Colon (tissue), 2 donors: ENCODE data around the gene KCNQ1.

ENCODE experiments used
- FAIRE-seq: peaks from 2 replicates; lab custom pipeline; 2012; peaks lifted over from hg19 to GRCh38; lab: Jason Lieb, UNC
- donor health status: control.
- donor health status: control.

Gene KCNQ1

DNA sequence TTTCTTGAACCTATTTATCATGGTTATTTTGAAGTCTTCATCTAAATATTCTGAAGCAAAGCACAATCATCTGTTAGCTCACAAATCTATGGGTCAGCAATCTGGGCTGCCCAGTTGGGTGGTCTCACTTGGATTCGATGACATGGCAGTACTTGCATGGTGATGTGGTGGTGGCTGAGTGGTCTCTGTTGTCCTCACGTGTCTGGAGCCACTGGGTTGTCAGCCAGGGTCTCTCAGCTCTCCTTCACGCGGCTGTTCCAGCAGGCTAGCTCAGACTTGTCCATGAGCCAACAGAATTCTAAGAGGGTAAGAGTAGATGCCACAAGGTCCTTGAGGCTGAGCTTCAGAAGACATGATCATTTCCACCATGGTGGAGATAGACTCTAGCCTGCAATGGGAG is 321.4 kb downstream of the KCNQ1 start:
- FAIRE-seq, result no peak

DNA sequence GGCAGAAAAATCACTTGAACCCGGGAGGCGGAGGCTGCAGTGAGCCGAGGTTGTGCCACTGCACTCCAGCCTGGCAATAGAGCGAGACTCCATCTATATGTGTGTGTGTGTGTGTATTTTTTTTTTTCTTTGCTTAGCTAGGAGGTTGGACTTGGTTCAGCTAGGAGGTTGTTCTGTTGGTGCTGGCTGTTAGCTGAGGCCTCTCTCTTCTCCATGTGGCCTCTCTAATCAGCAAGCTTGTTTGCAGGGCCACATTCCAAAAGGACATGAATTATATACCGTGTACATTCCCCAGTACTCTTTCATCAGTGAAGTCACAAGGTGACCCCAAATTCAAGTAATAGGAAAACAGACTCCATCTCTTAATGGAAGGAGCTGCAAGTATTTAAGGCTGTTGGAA is 322.3 kb downstream of the KCNQ1 start:
- FAIRE-seq, result no peak

- FAIRE-seq, result no peak
Observed at GRCh38 chr11:2767801-2768200, 323.0 kb downstream of the KCNQ1 start.

GRCh38 chr11:2768471-2769408 is 323.9 kb downstream of the KCNQ1 start:
- FAIRE-seq, result no peak

GRCh38 chr11:2769409-2770095 is 324.7 kb downstream of the KCNQ1 start:
- no peak for FAIRE-seq

DNA sequence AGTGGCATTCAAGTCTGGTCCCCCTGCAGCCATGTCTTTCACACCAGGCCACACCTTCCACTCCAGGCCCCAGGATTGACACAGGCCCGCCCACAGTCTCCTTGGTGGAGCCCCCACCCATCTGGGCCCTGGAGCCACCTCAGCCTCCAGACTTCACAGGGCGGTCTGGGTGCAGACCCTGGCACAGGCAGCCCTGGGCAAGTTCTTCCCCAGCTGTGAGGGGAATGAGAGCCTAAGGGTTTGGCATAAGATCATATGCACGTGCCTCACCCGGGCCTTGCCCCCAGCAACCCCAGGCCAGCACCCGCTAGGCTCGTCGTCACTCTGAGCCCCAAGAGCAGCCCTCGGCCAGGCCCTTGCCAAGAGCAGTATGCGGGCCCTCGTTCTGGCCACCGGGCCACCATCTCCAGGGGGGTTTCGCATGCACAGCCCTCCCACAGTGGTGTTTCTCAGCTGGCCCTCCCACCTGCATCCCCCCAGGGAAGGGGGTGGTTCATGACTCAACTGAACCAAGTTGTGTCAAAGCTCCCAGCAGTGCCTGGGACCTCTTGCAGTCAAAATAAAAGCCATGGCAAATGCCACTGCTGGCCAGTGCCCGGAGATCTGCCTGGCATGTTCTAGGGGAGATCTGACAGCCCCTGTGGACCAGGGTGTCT is 325.4 kb downstream of the KCNQ1 start:
- no peak for FAIRE-seq

- no peak for FAIRE-seq
Observed at GRCh38 chr11:2770761-2771301, 326.0 kb downstream of the KCNQ1 start.

- FAIRE-seq, result no peak
Observed at GRCh38 chr11:2771758-2772466, 327.1 kb downstream of the KCNQ1 start.

DNA sequence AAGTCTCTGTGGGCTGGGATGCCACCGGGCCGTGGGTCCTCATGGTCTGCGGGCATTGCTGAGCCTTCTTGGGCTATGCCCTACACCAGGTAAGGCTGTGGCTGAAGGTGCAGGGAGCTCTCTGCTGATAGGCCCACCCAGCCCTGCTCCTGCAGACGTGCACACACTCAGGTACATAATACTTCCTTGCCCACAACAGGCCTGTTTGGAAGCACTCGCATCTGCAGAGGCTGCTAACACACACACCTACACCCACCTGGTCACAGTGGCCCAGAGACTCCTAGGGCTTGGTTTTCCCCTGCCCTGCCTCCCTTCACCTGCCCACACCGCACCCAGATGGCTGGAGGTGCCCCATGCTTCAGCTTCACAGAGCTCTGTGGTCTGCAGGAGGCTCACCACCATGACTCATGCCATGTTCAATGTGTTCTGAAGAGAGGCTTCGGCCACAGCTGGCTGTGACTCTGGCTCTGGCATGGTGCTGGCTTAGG is 327.8 kb downstream of the KCNQ1 start:
- no peak for FAIRE-seq

GRCh38 chr11:2774173-2775082 is 329.6 kb downstream of the KCNQ1 start:
- no peak for FAIRE-seq

- FAIRE-seq, result no peak
Observed at GRCh38 chr11:2775083-2775625, 330.3 kb downstream of the KCNQ1 start.

DNA sequence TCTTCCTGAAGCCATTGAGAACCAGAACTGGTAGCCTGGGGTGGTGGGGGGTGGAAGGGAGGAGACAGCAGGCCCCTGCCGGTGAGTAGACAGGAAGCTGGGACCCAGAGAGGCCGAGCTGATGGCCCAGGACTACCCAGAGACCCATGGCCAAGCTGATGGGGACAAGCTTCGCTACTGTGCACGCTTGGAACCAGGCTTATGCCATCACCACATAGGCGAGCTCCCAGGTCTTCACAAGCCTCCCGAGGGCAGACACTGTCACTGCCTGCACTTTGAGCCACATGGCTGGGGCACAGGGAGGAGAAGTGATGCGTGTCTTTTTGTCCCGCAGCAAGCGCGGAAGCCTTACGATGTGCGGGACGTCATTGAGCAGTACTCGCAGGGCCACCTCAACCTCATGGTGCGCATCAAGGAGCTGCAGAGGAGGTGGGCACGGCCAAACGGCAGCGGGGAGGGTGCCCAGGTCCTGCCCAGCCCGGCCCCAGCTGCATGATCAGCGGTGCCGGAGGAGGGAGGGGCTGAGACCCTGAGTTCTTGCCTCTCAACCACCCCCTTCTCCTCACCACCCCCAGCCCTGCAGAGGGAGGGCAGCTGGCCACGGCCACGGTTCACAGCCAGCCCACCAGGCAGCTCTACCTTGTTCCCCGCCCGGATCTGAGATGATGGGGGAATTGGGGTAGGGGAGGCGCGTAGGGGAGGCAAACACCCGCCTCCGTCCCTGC is 331.0 kb downstream of the KCNQ1 start:
- no peak for FAIRE-seq

DNA sequence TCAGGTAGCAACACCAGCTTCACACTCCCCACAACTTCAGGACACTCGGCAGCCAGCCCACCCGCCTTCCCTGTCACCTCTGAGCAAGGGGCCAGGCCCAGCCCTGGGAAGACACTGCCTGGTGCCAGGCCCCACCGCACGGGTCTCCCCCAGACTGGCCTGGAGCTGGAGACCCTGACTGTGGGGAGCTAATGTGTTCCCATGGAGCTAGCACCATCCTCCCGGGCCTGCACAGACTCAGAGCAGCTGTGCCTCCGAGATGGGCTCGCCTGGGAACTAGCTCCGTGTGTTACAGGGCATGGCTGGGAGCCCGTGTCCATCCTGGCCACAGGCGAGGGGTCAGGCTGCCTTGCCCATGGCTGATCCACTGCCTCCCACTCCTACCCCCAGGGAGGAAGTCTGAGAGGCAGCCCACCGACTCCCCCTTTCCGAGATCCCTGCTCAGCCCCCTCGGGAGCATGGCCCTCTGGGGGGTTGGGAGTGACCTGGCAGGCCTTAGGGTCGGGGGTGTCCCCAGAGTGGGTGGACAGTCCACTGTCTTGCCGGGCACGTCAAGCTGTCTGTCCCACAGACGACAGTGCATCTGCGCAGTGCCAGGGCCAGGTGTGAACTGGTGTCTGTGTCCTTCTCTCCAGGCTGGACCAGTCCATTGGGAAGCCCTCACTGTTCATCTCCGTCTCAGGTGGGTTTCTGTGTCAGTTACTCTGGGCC is 331.7 kb downstream of the KCNQ1 start:
- FAIRE-seq, result no peak

DNA sequence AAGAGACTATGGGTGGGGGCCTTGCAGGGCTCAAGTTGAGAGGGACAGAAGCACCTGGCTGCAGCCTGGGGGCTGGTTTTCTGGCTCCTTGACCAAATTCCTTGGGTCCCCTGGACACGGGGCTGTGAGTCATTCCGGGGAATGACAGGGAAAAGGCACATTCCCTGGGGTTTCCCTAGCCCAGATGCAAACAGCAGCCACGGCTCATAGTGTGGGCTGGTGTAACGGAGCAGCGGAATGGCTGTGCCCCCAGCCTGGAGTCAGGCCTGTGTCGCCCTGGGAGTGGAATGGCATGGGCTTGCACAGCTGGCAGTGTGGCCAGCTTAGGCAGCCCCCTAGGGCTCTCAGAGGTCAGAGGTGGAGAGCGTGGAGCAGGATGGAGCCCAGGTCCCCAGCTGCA is 332.6 kb downstream of the KCNQ1 start:
- FAIRE-seq, result no peak

- FAIRE-seq, result no peak
Observed at GRCh38 chr11:2777871-2778629, 333.2 kb downstream of the KCNQ1 start.

DNA sequence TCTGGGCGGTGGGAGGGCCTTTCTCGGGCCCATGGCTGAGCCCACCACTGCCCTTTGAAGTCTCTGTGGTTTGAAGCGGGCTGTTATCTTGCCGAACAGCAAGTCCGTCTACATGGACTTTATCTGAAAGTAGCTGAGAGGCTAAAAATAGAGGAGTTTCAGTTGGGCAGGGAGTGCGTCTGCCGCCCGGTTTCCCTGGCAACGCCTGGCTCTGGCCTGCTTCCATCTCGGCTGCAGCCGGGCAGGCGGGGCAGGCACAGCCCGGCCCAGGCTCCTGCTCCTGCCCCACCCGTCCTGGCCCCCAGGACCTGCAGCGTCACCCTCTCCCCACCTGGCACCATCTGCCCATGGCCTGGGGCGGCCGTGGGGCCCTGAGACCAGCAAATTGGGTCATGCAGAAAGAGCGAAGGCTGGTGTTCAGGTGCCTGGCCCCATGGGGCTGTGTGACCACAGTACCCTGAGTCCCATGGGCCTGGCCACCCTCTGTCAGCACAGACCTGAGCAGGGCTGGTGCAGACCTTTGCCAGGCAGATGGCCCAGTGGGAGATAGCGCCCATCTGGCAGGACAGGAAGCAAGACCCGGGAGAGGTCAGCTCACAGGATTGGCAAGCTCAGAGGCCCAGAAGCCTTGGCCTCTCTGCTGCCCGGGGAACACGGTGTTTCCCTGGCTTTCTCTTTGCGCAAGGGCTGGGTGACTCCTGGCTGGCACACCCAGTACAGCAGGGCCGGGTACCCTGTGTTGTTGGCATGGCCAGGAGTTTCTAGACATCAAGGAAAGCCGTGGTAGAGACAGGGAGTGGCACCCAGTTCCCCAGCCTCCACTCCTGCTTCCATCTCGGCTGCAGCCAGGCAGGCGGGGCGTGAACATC is 334.1 kb downstream of the KCNQ1 start:
- FAIRE-seq, result no peak

DNA sequence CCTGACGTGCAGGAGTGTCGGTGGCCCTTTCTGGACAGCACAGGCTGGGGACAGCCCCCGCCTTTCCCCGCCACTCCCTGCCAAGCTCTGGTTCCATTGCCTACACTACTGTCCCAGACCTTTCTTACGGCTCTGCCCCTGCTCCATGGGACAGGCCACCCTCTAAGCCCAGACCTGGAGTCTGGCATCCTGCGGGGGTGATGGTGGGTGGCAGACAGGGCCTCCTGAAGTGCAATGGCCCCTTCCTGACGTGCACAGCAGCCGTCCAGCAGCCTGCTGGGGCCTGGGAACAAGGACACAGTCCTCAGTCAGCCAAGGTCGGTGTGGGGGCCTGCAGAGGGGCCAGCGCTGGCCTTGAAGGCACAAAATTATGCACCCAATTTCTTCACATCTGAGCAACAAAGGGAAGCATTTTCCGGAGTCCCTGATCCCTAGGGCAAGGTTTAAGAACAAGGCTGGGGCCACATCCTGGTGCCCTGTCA is 334.7 kb downstream of the KCNQ1 start:
- no peak for FAIRE-seq
